Epithelial cell of proximal tubule (primary cell): ENCODE results near the gene FSCN2. TPM values are rescaled to one million over a fixed set of nuclear protein-coding genes. Genes with fewer than 3 reads are reported as not detected.

ENCODE experiments used
- DNase-seq: peaks from one replicate; pipeline ENCODE4 v3.0.0-alpha.2; 2011; ENCODE audit warnings: low read depth
- H3K4me3 ChIP-seq: 2 replicates; pipeline ENCODE4 v1.5.1; 2011; ENCODE audit warnings: low read depth, mild to moderate bottlenecking, low read length
- CTCF ChIP-seq: conservative IDR thresholded peaks from 2 replicates; pipeline ENCODE4 v1.5.1; 2012; ENCODE audit warnings: low read depth, mild to moderate bottlenecking, low read length
- total RNA-seq: library from RNA; depleted of rRNA; stranded (reverse); fragments of >200 nt; gene quantifications from 2 replicates; pipeline ENCODE4 v1.2.3, GENCODE V29; 2015

The FSCN2 gene
- total RNA-seq, 1 donor from 2014 or later: not detected

DNA sequence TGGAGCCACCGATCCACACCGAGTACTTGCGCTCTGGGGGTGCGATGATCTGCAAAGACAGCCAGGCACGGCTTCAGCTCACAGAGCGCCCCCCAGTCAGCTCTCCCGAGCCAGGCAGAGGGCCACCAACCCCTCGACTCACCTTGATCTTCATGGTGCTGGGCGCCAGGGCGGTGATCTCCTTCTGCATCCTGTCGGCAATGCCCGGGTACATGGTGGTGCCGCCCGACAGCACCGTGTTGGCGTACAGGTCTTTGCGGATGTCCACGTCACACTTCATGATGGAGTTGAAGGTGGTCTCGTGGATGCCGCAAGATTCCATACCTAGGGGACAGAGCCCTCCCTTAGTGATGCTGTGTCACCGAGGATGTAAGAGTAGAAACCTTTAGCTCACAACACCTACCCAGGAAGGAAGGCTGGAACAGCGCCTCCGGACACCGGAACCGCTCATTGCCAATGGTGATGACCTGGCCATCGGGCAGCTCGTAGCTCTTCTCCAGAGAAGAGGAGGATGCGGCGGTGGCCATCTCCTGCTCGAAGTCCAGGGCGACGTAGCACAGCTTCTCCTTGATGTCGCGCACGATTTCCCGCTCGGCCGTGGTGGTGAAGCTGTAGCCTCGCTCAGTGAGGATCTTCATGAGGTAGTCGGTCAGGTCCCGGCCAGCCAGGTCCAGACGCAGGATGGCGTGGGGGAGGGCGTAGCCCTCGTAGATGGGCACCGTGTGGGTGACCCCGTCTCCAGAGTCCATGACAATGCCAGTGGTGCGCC is 17.2 kb upstream of the FSCN2 start:
- H3K4me3 ChIP-seq: peak overlapping the region; percentile 89
- DNase-seq: no peak
- TF ChIP-seq CTCF: no peak

- peak overlapping the region; percentile 89 for H3K4me3 ChIP-seq
- no peak for TF ChIP-seq CTCF
- DNase-seq: no peak
Measured at GRCh38 chr17:81511554-81511803, 16.7 kb upstream of the FSCN2 start.

- H3K4me3 ChIP-seq: peak overlapping the region; percentile 89
- no peak for DNase-seq
- TF ChIP-seq CTCF: no peak
Measured at GRCh38 chr17:81511804-81512561, 16.2 kb upstream of the FSCN2 start.

DNA sequence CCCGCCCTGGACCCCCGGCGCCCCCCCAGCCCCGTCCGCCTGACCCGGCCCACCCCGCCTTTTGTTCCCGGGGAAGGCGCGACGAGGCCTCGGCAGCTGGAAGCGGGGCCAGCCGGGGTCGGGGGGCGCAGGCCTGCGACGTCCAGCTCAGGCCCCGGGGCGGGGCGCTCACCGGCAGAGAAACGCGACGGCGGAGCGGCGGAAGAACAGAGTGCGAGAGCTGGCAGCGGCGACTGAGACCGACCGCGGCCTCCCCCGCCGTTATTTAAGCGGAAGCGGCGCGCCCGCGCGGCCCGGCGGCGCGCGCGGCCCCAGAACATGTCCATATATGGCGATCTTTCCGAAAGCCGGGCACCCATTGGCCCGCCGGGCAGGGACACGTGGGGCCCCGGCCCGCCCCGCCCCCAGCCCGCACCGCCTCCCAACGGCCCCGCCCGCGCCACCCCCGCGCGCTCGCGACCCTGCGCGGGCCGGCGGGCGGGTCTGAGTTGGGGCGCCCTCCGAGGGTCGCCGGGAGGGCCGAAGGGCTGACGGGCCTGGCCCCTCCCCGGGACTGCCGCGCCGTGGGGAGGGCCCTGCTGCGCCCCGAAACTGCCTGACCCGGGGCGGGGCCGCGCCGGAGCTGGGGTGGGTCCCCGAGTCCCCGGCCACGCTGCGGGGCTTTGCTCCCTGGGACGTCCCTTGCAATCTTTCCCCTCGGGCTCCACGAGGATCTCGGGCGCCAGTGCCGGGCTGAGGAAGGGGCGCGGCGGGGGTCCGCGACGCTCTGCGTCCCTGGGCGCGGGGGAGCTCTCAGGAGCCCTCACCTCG is 15.4 kb upstream of the FSCN2 start, which contains the start of gene ACTG1:
Gene ACTG1 (minus strand): TSS at position 238 of the 810 bp plus-strand sequence. CDS start 445 bp downstream, outside the sequence.
- DNase-seq: no peak
- H3K4me3 ChIP-seq: peak within 1 kb of the TSS; percentile 89
- TF ChIP-seq CTCF: no peak

DNA sequence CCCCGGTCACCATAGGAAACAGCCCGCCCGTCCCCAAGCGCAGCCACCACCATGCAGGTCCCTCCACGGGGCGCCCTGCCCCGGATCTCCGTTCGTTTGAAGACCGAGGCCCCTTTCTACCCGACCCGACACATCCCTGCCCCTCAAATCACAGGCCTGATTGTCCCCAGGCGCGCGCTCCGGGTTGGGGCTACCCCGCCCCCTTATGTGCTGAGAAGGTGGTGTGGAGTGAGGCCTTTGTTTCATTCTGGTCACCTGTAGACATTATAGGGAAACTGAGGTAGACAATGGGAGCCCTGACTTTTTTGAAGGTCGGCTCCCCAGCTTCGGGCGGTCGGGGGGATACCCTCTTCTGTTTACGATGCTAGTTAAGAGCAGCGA is 14.8 kb upstream of the FSCN2 start:
- no peak for TF ChIP-seq CTCF
- H3K4me3 ChIP-seq: peak overlapping the region; percentile 65
- DNase-seq: no peak

GRCh38 chr17:81513753-81514488 is 14.3 kb upstream of the FSCN2 start:
- DNase-seq: no peak
- TF ChIP-seq CTCF: no peak

More at GRCh38 chr17:81513753-81514488, 14.3 kb upstream of the FSCN2 start:
- peak overlapping the region; percentile 65 for H3K4me3 ChIP-seq
